Measurements from ENCODE around the gene ASPM.
A peak's percentile ranks its signal among the peaks of the same experiment; 100 is the strongest.

Gene ASPM

GRCh38 chr1:197146101-197147095 lies at the start of gene ASPM:
Gene ASPM, minus strand, starts transcription at chr1:197146669. Its CDS starts 232 bp downstream, at chr1:197146437.
- no peak for TF ChIP-seq CTCF (conservative IDR thresholded peaks at IDR 0.05; ENCODE audit: low read length)
- DNase-seq (ENCODE audit: low read depth), result peak; percentile 93

GRCh38 chr1:197195100-197195499 lies 48.6 kb upstream of the ASPM start:
- DNase-seq (ENCODE audit: low read depth), result no peak
- TF ChIP-seq CTCF (conservative IDR thresholded peaks at IDR 0.05; ENCODE audit: low read length), result no peak
- H3K4me3 ChIP-seq (ENCODE audit: low read length), result no peak overlapping the region

More at GRCh38 chr1:197146101-197147095, at the start of gene ASPM:
- H3K4me3 ChIP-seq (ENCODE audit: low read length), result peak within 1 kb of the TSS; percentile 87

- no peak overlapping the region for H3K4me3 ChIP-seq (ENCODE audit: low read length)
- DNase-seq (ENCODE audit: low read depth), result peak; percentile 22
- TF ChIP-seq CTCF (conservative IDR thresholded peaks at IDR 0.05; ENCODE audit: low read length), result no peak
These were observed 37.7 kb upstream of the ASPM start for GRCh38 chr1:197184190-197184589.

GRCh38 chr1:197183195-197183748 lies 36.8 kb upstream of the ASPM start:
- TF ChIP-seq CTCF (conservative IDR thresholded peaks at IDR 0.05; ENCODE audit: low read length), result no peak
- no peak for DNase-seq (ENCODE audit: low read depth)
- no peak overlapping the region for H3K4me3 ChIP-seq (ENCODE audit: low read length)

GRCh38 chr1:197182716-197183115 lies 36.2 kb upstream of the ASPM start:
- TF ChIP-seq CTCF (conservative IDR thresholded peaks at IDR 0.05; ENCODE audit: low read length), result no peak
- H3K4me3 ChIP-seq (ENCODE audit: low read length), result no peak overlapping the region
- no peak for DNase-seq (ENCODE audit: low read depth)

GRCh38 chr1:197181982-197182381 lies 35.5 kb upstream of the ASPM start:
- DNase-seq (ENCODE audit: low read depth), result no peak
- no peak for TF ChIP-seq CTCF (conservative IDR thresholded peaks at IDR 0.05; ENCODE audit: low read length)
- H3K4me3 ChIP-seq (ENCODE audit: low read length), result no peak overlapping the region
